ENCODE data around the gene SYT6. TPM values are rescaled to one million over a fixed set of nuclear protein-coding genes. Genes with fewer than 3 reads are reported as not detected.

Gene SYT6
- total RNA-seq, 2 donors from 2014 or later = not detected

- no peak for DNase-seq (ENCODE audit: low spot score)
- no peak overlapping the region for H3K27ac ChIP-seq
Observed at GRCh38 chr1:114108751-114109255, 44.9 kb downstream of the SYT6 start.

GRCh38 chr1:114107474-114108435 lies 45.9 kb downstream of the SYT6 start:
- H3K9me3 ChIP-seq = no peaks in the 10 kb centered on the region
- H3K4me1 ChIP-seq = no peaks in the 10 kb centered on the region
- no peak for DNase-seq (ENCODE audit: low spot score)
- no peaks in the 10 kb centered on the region for H3K27me3 ChIP-seq
- TF ChIP-seq CTCF (IDR thresholded peaks at IDR 0.05) = peak in 1 of 2 donors; percentile 29
- H3K27ac ChIP-seq = no peak overlapping the region
- H3K36me3 ChIP-seq = no peaks in the 10 kb centered on the region
- no peak overlapping the region for H3K4me3 ChIP-seq

More at GRCh38 chr1:114108751-114109255, 44.9 kb downstream of the SYT6 start:
- Histone ChIP-seq H3K4me1 (no peaks in the 10 kb centered on the region), H3K4me3 (no peak overlapping the region), H3K9me3 (no peaks in the 10 kb centered on the region), H3K27me3 (no peaks in the 10 kb centered on the region), H3K36me3 (no peaks in the 10 kb centered on the region)
- no peak for TF ChIP-seq CTCF (IDR thresholded peaks at IDR 0.05)

- Histone ChIP-seq H3K9me3 (no peaks in the 10 kb centered on the region), H3K36me3 (no peaks in the 10 kb centered on the region), H3K4me1 (no peaks in the 10 kb centered on the region), H3K27me3 (no peaks in the 10 kb centered on the region), H3K4me3 (no peak overlapping the region), H3K27ac (no peak overlapping the region)
- TF ChIP-seq CTCF (IDR thresholded peaks at IDR 0.05) = no peak
- DNase-seq (ENCODE audit: low spot score) = no peak
Observed at GRCh38 chr1:114105421-114105979, 48.2 kb downstream of the SYT6 start.

DNA sequence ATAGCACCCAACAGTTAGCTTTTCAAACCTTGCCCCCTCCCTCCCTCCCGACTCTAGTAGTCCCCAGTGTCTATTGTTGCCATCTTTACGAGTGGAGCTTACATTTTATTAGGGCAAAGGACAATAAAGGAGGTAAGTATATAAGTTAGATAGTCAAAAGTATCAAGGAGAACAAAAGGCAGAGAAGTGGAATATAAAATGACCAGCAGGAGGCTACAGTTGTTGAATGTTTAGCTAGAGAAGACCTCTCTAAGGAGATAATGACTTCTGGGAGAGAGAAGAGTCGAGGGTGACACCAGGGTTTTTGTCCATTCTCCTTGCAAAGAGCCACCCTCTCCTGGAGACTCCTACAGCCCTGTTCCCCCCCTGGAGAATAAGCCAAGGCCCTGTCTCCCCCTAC lies 48.7 kb downstream of the SYT6 start:
- Histone ChIP-seq H3K4me3 (no peak overlapping the region), H3K27ac (no peak overlapping the region), H3K27me3 (no peaks in the 10 kb centered on the region), H3K9me3 (no peaks in the 10 kb centered on the region), H3K36me3 (no peaks in the 10 kb centered on the region), H3K4me1 (no peaks in the 10 kb centered on the region)
- no peak for TF ChIP-seq CTCF (IDR thresholded peaks at IDR 0.05)
- no peak for DNase-seq (ENCODE audit: low spot score)

GRCh38 chr1:114103992-114104391 lies 49.7 kb downstream of the SYT6 start:
- H3K36me3 ChIP-seq = no peaks in the 10 kb centered on the region
- no peaks in the 10 kb centered on the region for H3K9me3 ChIP-seq
- no peaks in the 10 kb centered on the region for H3K4me1 ChIP-seq
- H3K27ac ChIP-seq = no peak overlapping the region
- no peaks in the 10 kb centered on the region for H3K27me3 ChIP-seq
- H3K4me3 ChIP-seq = no peak overlapping the region
- DNase-seq (ENCODE audit: low spot score) = no peak
- TF ChIP-seq CTCF (IDR thresholded peaks at IDR 0.05) = no peak
